ENCODE results near the gene ZSWIM1.

DNA sequence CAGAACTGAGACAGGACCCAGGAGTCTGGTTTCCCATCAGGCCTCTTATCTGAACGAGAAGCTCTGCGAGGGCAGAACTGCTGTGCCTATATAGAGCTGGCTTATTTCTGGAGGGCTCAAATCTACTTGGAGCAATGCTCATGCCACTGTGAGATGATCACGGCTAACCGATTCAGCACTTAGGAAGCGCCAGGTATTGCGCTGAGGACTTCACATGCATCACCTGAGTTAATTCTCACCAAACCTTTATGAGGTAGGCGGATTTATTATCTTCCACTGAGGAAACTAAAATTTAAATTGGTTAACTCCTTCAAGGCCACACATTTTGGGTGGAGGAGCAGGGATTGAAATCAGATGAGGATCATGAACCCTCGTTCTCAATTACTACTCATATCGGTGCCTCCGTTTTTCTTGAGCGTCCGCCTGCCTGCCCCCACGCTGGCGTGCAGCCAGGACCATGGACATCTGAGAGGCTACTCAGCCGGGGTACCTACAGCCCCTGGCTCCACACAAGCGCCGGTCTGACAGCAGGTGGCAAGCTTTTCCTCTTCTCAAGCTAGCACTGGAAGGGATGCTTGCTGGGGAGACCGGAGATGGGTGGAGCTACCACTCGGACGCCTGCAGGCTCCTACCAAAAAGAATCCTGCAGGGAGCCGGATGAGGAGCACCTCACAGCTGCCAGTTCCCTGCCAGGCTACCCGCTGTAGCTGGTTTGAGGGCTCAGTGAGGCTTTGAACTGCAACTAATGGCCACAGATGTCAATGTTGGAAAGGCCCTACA lies 52.4 kb downstream of the ZSWIM1 start:
- TF ChIP-seq, protein P1, sequence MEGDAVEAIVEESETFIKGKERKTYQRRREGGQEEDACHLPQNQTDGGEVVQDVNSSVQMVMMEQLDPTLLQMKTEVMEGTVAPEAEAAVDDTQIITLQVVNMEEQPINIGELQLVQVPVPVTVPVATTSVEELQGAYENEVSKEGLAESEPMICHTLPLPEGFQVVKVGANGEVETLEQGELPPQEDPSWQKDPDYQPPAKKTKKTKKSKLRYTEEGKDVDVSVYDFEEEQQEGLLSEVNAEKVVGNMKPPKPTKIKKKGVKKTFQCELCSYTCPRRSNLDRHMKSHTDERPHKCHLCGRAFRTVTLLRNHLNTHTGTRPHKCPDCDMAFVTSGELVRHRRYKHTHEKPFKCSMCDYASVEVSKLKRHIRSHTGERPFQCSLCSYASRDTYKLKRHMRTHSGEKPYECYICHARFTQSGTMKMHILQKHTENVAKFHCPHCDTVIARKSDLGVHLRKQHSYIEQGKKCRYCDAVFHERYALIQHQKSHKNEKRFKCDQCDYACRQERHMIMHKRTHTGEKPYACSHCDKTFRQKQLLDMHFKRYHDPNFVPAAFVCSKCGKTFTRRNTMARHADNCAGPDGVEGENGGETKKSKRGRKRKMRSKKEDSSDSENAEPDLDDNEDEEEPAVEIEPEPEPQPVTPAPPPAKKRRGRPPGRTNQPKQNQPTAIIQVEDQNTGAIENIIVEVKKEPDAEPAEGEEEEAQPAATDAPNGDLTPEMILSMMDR (IDR thresholded peaks at IDR 0.05) = peak in 2 of 6 experiments; percentile 16 to 27
- TF ChIP-seq POLR2A (IDR thresholded peaks at IDR 0.05) = no peak
